Measurements from ENCODE around the gene TRPC4AP. TPM values are rescaled to one million over a fixed set of nuclear protein-coding genes. Genes with fewer than 3 reads are reported as not detected.

Gene TRPC4AP
- total RNA-seq, 4 donors from 2014 or later: 48.4 to 87.3 (median 57.8) TPM

DNA sequence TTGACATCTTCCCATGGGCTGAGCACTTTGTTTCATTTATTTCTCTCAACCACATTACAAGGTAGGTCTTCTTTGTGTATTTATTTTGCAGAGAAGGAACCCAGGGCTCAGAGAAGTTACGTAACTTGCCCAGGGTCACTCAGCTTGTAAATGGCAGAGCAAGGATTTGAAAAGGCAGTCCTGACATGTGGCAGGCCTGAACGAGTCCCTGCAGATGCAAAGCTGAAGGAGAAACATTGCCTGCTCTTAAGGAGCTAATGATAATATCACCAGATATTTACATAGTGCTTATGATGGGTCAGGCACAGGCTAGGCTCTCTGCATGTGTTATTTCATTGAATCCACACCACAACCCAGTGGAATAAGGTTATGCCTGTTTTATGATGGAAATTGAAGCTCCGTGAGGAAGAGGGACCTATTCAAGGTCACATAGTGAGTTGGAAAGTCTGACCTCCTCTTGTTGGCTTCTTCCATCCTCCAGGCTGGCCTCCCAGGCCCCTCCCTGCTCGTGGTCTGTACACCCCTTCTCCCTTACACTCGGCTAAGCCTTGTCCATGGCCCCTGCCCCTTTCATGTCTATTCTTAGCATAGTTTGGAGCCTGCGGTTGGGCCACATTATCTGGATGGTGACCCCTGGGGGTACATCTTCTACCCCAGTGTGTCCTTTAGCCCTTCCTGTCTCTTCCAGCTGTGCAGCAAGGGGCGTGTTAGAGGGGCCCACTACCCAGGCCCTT lies 124.4 kb downstream of the TRPC4AP start:
- TF ChIP-seq, protein P1, sequence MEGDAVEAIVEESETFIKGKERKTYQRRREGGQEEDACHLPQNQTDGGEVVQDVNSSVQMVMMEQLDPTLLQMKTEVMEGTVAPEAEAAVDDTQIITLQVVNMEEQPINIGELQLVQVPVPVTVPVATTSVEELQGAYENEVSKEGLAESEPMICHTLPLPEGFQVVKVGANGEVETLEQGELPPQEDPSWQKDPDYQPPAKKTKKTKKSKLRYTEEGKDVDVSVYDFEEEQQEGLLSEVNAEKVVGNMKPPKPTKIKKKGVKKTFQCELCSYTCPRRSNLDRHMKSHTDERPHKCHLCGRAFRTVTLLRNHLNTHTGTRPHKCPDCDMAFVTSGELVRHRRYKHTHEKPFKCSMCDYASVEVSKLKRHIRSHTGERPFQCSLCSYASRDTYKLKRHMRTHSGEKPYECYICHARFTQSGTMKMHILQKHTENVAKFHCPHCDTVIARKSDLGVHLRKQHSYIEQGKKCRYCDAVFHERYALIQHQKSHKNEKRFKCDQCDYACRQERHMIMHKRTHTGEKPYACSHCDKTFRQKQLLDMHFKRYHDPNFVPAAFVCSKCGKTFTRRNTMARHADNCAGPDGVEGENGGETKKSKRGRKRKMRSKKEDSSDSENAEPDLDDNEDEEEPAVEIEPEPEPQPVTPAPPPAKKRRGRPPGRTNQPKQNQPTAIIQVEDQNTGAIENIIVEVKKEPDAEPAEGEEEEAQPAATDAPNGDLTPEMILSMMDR (IDR thresholded peaks at IDR 0.05): no peak
- TF ChIP-seq EP300 (IDR thresholded peaks at IDR 0.05) (no peak), POLR2AphosphoS5 (IDR thresholded peaks at IDR 0.05) (no peak), POLR2A (IDR thresholded peaks at IDR 0.05) (no peak)
- no peak for DNase-seq (ENCODE audit: low spot score in 2 of 2)
- no peaks in the 10 kb centered on the region for H3K36me3 ChIP-seq
- H3K4me3 ChIP-seq: no peak overlapping the region
- H3K27ac ChIP-seq: no peak overlapping the region
- WGBS: 87% methylated on average over 7 of the region's 7 CpGs
- H3K4me1 ChIP-seq: no peaks in the 10 kb centered on the region
- H3K27me3 ChIP-seq: no peaks in the 10 kb centered on the region
- no peaks in the 10 kb centered on the region for H3K9me3 ChIP-seq

DNA sequence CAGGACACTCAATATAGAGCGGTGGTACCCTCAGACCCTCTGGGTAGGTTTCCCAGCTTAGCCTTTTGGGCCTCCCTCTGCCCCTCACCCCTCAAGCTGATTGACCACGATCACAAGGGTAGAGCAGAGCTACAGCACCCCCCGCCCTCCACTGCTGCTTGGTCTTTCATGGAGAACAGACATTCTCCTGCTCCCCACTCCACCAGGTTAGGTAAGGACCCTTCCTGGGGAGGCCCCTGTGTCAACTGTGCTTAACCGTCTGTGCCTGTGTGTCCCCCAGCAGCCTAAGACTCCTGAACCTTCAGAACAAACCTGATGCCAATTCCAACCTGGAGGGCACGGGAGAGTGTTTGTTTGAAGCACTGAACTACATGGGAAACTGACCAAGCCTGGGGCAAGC lies 125.2 kb downstream of the TRPC4AP start:
- no peaks in the 10 kb centered on the region for H3K27me3 ChIP-seq
- no peak for DNase-seq (ENCODE audit: low spot score in 2 of 2)
- no peaks in the 10 kb centered on the region for H3K4me1 ChIP-seq
- TF ChIP-seq EP300 (IDR thresholded peaks at IDR 0.05) (no peak), POLR2AphosphoS5 (IDR thresholded peaks at IDR 0.05) (no peak), POLR2A (IDR thresholded peaks at IDR 0.05) (no peak)
- TF ChIP-seq, protein P1 (IDR thresholded peaks at IDR 0.05): no peak
- H3K4me3 ChIP-seq: no peak overlapping the region
- 85% methylated on average over 4 of the region's 5 CpGs for WGBS
- no peaks in the 10 kb centered on the region for H3K36me3 ChIP-seq
- no peaks in the 10 kb centered on the region for H3K9me3 ChIP-seq
- no peak overlapping the region for H3K27ac ChIP-seq

DNA sequence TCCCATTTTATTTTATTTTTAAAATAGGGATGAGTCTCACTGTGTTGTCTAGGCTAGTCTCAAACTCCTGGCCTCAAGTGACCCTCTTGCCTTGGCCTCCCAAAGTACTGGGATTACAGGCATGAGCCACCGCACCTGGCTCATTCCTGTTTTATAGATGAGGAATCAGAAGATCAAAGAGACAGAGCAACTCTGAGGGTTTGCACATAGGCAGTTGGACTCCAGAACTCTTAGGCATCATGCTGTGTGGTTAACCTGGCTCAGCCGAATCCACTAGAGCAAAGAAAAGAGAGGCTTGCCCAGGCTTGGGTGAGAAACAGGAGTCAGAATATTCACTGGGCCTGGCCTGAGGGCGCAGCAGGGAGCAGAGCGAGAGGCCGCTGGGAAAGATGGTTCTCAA lies 127.6 kb downstream of the TRPC4AP start:
- WGBS: 98% methylated on average over 5 of the region's 5 CpGs

DNA sequence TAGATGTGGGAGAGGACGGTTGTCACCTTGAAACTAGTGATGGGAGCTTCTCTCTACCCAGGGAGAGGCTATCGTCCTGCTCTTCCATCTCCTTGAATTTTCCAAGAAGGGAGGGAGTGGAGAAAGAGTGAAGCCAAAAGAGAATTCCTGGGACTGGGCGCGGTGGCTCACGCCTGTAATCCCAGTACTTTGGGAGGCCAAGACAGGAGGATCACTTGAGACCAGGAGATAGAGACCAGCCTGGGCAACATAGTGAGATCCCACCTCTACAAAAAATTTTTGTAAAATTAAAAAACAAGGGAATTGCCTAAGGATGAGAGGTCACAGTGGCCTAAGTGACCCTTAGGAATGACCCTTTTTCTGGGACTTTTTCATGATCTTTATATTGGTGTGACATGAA lies 128.1 kb downstream of the TRPC4AP start:
- no peak for DNase-seq (ENCODE audit: low spot score in 2 of 2)
- 91% methylated on average over 5 of the region's 5 CpGs for WGBS

More for the DNA sequence above, 127.6 kb downstream of the TRPC4AP start:
- DNase-seq (ENCODE audit: low spot score in 2 of 2): no peak
- H3K4me3 ChIP-seq: no peak overlapping the region
- no peak overlapping the region for H3K27ac ChIP-seq
- no peaks in the 10 kb centered on the region for H3K4me1 ChIP-seq
- TF ChIP-seq POLR2A (IDR thresholded peaks at IDR 0.05) (no peak), EP300 (IDR thresholded peaks at IDR 0.05) (no peak), POLR2AphosphoS5 (IDR thresholded peaks at IDR 0.05) (no peak)
- TF ChIP-seq, protein P1 (IDR thresholded peaks at IDR 0.05): no peak
- H3K36me3 ChIP-seq: no peaks in the 10 kb centered on the region
- H3K27me3 ChIP-seq: no peaks in the 10 kb centered on the region
- no peaks in the 10 kb centered on the region for H3K9me3 ChIP-seq

More for the DNA sequence above, 128.1 kb downstream of the TRPC4AP start:
- Histone ChIP-seq H3K4me1 (no peaks in the 10 kb centered on the region), H3K9me3 (no peaks in the 10 kb centered on the region), H3K36me3 (no peaks in the 10 kb centered on the region), H3K27me3 (no peaks in the 10 kb centered on the region), H3K4me3 (no peak overlapping the region), H3K27ac (no peak overlapping the region)
- TF ChIP-seq POLR2AphosphoS5 (IDR thresholded peaks at IDR 0.05): no peak
- no peak for TF ChIP-seq EP300 (IDR thresholded peaks at IDR 0.05)
- no peak for TF ChIP-seq POLR2A (IDR thresholded peaks at IDR 0.05)
- TF ChIP-seq, protein P1 (IDR thresholded peaks at IDR 0.05): no peak

Data from suprapubic skin (tissue), 4 donors.